Lung (tissue), 12 donors: ENCODE results near the gene TIMM50. TPM values are rescaled to one million over a fixed set of nuclear protein-coding genes. Genes with fewer than 3 reads are reported as not detected.

Source experiments
- ATAC-seq: fragments of 200-7000 bp; cut with Tn5 transposase; one replicate; pipeline ENCODE4 v1.9.1; 2020; ENCODE audit warnings: moderate number of reproducible peaks; ENCODE audit not compliant: insufficient read depth, low FRiP score
- DNase-seq, 3 donors: peaks; one replicate each; pipeline ENCODE4 v3.0.0-alpha.2; 2013 to 2017
- H3K27ac ChIP-seq, 2 donors: one replicate each; pipeline ENCODE4 v1.5.1; 2013; ENCODE audit warnings: mild to moderate bottlenecking in 2 of 2, moderate library complexity in 2 of 2, control low read depth in 1 of 2, inconsistent platforms in 1 of 2, low read depth in 1 of 2, low read length in 1 of 2
- H3K27me3 ChIP-seq, 3 donors: one replicate each; pipeline ENCODE4 v1.5.1; 2013; ENCODE audit warnings: low read length in 2 of 3; ENCODE audit not compliant: control insufficient read depth in 3 of 3, insufficient read depth in 3 of 3
- H3K36me3 ChIP-seq, 4 donors: one replicate each; pipeline ENCODE4 v1.5.1; 2013; ENCODE audit warnings: low read length in 4 of 4, mild to moderate bottlenecking in 1 of 4, moderate library complexity in 1 of 4; ENCODE audit not compliant: control insufficient read depth in 4 of 4, insufficient read depth in 4 of 4
- H3K4me1 ChIP-seq, 5 donors: one replicate each; pipeline ENCODE4 v1.5.1; 2013; ENCODE audit warnings: low read length in 5 of 5, mild to moderate bottlenecking in 2 of 5, moderate library complexity in 1 of 5; ENCODE audit not compliant: control insufficient read depth in 5 of 5, insufficient read depth in 5 of 5
- H3K4me3 ChIP-seq: one replicate; pipeline ENCODE4 v1.5.1; 2013; ENCODE audit warnings: mild to moderate bottlenecking, control low read depth, moderate library complexity
- H3K9ac ChIP-seq, 2 donors: one replicate each; pipeline ENCODE4 v1.5.1; 2013; ENCODE audit warnings: low read length in 2 of 2, control low read depth in 1 of 2; ENCODE audit not compliant: insufficient read depth in 1 of 2
- H3K9me3 ChIP-seq, 4 donors: one replicate each; pipeline ENCODE4 v1.5.1; 2013; ENCODE audit warnings: low read length in 3 of 4, mild to moderate bottlenecking in 1 of 4, moderate library complexity in 1 of 4; ENCODE audit not compliant: control insufficient read depth in 4 of 4, insufficient read depth in 3 of 4
- WGBS, 2 donors: extraction: QIAGEN DNeasy Blood & Tissue Kit; methylation state at CpG; one replicate each; pipeline ENCODE4 v1.1.7; 2013; 5-methylcytosine and 5-hydroxymethylcytosine counted together
- polyA plus RNA-seq, 2 donors: library from polyadenylated mRNA; stranded (reverse); fragments of 200-250 nt; gene quantifications; one replicate each; pipeline ENCODE4 v1.2.1, GENCODE V29; 2013
- total RNA-seq, 2 donors: library from RNA; depleted of rRNA in 1 of 2; stranded (reverse); fragments of >200 nt in 1 of 2; gene quantifications; one replicate each; pipeline ENCODE4 v1.2.1, GENCODE V29; 2014 to 2021
- TF ChIP-seq, protein P1 (sequence below): IDR thresholded peaks from 2 replicates; pipeline ENCODE4 v1.5.1; 2012; ENCODE audit warnings: mild to moderate bottlenecking; ENCODE audit errors: control extremely low read depth, extremely low read depth
- donor health status: control.
- donor health status: control.
- donor health status: Bipolar disorder and iron deficiency.
- donor health status: healthy.
- donor health status: DM: yes; HTN: yes; CAD: no.

Gene TIMM50
- total and polyA plus RNA-seq, 4 donors: 47.5 to 67.4 (median 53.7) TPM

DNA sequence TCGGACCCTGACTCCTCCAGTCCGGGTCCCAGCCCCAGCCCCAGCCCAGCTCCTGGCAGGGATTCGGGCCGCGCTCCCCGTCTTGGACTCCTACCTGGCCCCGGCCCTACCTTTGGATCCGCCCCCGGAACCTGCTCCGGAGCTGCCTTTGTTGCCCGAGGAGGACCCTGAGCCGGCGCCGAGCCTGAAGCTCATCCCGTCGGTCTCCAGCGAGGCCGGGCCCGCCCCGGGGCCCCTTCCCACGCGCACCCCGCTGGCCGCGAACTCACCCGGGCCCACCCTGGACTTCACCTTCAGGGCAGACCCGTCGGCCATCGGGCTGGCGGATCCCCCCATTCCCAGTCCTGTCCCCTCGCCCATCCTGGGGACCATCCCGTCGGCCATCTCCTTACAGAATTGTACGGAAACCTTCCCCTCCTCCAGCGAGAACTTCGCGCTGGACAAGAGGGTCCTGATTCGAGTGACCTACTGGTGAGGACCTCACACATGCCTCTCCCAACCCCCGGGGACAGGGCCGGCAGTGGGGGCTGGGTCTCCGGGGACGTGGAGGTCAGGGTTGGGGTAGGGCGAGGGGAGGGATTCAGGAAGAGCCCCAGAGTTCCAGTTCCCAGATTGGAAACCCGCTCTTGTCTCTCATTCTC, 35.0 kb downstream of the TIMM50 start:
- H3K27ac ChIP-seq: no peak overlapping the region
- DNase-seq: no peak
- peaks cover 0 to 38% (median 26%) of the 10 kb centered on the region in 3 donors for H3K27me3 ChIP-seq
- TF ChIP-seq, protein P1, sequence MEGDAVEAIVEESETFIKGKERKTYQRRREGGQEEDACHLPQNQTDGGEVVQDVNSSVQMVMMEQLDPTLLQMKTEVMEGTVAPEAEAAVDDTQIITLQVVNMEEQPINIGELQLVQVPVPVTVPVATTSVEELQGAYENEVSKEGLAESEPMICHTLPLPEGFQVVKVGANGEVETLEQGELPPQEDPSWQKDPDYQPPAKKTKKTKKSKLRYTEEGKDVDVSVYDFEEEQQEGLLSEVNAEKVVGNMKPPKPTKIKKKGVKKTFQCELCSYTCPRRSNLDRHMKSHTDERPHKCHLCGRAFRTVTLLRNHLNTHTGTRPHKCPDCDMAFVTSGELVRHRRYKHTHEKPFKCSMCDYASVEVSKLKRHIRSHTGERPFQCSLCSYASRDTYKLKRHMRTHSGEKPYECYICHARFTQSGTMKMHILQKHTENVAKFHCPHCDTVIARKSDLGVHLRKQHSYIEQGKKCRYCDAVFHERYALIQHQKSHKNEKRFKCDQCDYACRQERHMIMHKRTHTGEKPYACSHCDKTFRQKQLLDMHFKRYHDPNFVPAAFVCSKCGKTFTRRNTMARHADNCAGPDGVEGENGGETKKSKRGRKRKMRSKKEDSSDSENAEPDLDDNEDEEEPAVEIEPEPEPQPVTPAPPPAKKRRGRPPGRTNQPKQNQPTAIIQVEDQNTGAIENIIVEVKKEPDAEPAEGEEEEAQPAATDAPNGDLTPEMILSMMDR: no peak
- no peak for ATAC-seq
- H3K9me3 ChIP-seq: no peaks in the 10 kb centered on the region
- peaks cover 0 to 8% (median 0%) of the 10 kb centered on the region in 5 donors for H3K4me1 ChIP-seq
- no peaks in the 10 kb centered on the region for H3K36me3 ChIP-seq
- H3K9ac ChIP-seq: no peak overlapping the region
- 3 to 4% methylated on average over 44 of the region's 44 CpGs for WGBS, 2 donors
- H3K4me3 ChIP-seq: no peak overlapping the region

DNA sequence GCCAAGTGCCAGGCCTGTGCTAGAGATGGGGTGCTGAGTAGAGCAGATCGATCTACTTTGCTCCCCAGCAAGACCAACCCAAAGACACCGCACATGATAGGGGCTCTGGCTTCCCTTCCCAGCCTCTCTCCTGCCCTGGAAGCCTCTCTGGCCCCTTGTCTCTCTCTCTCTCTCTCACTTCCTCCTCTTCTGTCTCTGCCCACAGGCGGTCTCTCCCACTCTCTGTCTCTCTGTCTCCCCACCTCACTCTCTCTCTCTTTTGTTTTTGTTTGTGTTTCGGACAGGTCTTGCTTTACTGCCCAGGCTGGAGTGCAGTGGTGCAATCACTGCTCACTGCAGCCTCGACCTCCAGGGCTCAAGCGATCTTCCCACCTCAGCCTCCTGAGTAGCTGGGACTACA, 35.6 kb downstream of the TIMM50 start:
- Histone ChIP-seq H3K27me3 (peaks cover 0 to 38% (median 26%) of the 10 kb centered on the region in 3 donors), H3K9ac (no peak overlapping the region), H3K4me1 (peaks cover 0 to 8% (median 0%) of the 10 kb centered on the region in 5 donors), H3K4me3 (no peak overlapping the region), H3K36me3 (no peaks in the 10 kb centered on the region), H3K27ac (no peak overlapping the region), H3K9me3 (no peaks in the 10 kb centered on the region)
- ATAC-seq: no peak
- TF ChIP-seq, protein P1: no peak
- 43 to 45% methylated on average over 6 of the region's 6 CpGs for WGBS, 2 donors
- no peak for DNase-seq

DNA sequence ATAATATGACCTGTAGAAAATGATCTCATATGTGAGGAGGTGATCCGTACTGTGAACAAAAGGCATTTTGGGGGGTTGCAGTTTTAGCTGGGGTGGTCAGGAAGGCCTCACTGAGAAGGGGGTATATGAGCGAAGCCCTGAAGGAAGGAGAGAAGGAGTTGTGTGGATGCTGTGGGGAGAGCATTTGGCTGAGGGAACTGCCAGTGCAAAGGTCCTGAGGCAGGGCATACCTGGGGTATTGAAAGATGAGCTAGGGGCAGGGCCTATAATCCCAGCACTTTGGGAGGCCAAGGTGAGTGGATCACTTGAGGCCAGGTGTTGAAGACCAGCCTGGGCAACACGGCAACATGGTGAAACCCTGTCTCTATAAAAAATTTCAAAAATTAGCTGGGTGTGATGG, 36.8 kb downstream of the TIMM50 start:
- 60 to 76% methylated on average over 3 of the region's 3 CpGs for WGBS, 2 donors
- H3K4me1 ChIP-seq: peaks cover 0 to 8% (median 0%) of the 10 kb centered on the region in 5 donors
- no peak overlapping the region for H3K9ac ChIP-seq
- H3K27ac ChIP-seq: no peak overlapping the region
- no peaks in the 10 kb centered on the region for H3K9me3 ChIP-seq
- ATAC-seq: no peak
- TF ChIP-seq, protein P1: no peak
- DNase-seq: no peak
- no peak overlapping the region for H3K4me3 ChIP-seq
- H3K27me3 ChIP-seq: peaks cover 0 to 38% (median 26%) of the 10 kb centered on the region in 3 donors
- H3K36me3 ChIP-seq: no peaks in the 10 kb centered on the region
